H1 (cell line): ENCODE data around the gene FSIP1. TPM values are rescaled to one million over a fixed set of nuclear protein-coding genes. Genes with fewer than 3 reads are reported as not detected.

Experiments used
- CTCF ChIA-PET: fragments of 300-600 bp; sonication (Branson Sonifier 250); formaldehyde crosslinking; loops from one replicate; lab custom pipeline; 2021; ENCODE audit not compliant: partially characterized antibody; lab: Charles Lee
- POLR2A ChIA-PET: fragments of 300-600 bp; sonication (Branson Sonifier 250); formaldehyde crosslinking; loops from one replicate; lab custom pipeline; 2021; ENCODE audit warnings: inconsistent platforms; ENCODE audit not compliant: partially characterized antibody; lab: Charles Lee
- DNase-seq, 2 experiments: peaks; one replicate each; pipeline versions ENCODE4 v3.0.0 to v3.0.0-alpha.2; 2010 to 2022; ENCODE audit warnings: low spot score in 2 of 2, low read depth in 1 of 2, mixed read lengths in 1 of 2
- FAIRE-seq: peaks from 2 replicates; lab custom pipeline; 2011; peaks lifted over from hg19 to GRCh38; lab: Jason Lieb, UNC
- H2AFZ ChIP-seq: 2 replicates; pipeline ENCODE4 v1.8.1; 2012; ENCODE audit warnings: low read length, inconsistent platforms
- H2AK5ac ChIP-seq: 2 replicates; pipeline ENCODE4 v1.6.1; 2013; ENCODE audit warnings: low read depth, low read length
- H2BK120ac ChIP-seq: replicated peaks from 2 replicates; pipeline ENCODE3; 2013; ENCODE audit warnings: low read depth, low read length, inconsistent platforms
- H2BK12ac ChIP-seq: 2 replicates; pipeline ENCODE4 v1.6.1; 2013; ENCODE audit warnings: low read depth, low read length
- H2BK15ac ChIP-seq: 2 replicates; pipeline ENCODE4 v1.6.1; 2013; ENCODE audit warnings: low read length
- H2BK20ac ChIP-seq: 2 replicates; pipeline ENCODE4 v1.6.1; 2013; ENCODE audit warnings: low read length
- H2BK5ac ChIP-seq: 2 replicates; pipeline ENCODE4 v1.6.1; 2013; ENCODE audit warnings: low read depth, low read length
- H3K14ac ChIP-seq: 2 replicates; pipeline ENCODE4 v1.6.1; 2013; ENCODE audit warnings: inconsistent platforms; ENCODE audit not compliant: insufficient read length
- H3K18ac ChIP-seq: 2 replicates; pipeline ENCODE4 v1.6.1; 2013; ENCODE audit warnings: low read length; ENCODE audit errors: extremely low read depth
- H3K23ac ChIP-seq: 2 replicates; pipeline ENCODE4 v1.6.1; 2013; ENCODE audit warnings: inconsistent platforms; ENCODE audit not compliant: insufficient read length
- H3K23me2 ChIP-seq: 2 replicates; pipeline ENCODE4 v1.6.1; 2013; ENCODE audit warnings: low read depth, low read length
- H3K27ac ChIP-seq: 2 replicates; pipeline ENCODE4 v1.6.1; 2011; ENCODE audit warnings: low read depth, low read length, inconsistent platforms
- H3K27me3 ChIP-seq, 4 experiments: replicated peaks in 1 of 4; 1 replicate in 1 of 4; 2 replicates in 3 of 4; pipeline versions ENCODE4 v1.6.1 to v1.8.1; 2011 to 2013; ENCODE audit warnings: low read length in 3 of 4, mild to moderate bottlenecking in 3 of 4, inconsistent platforms in 2 of 4, mixed read lengths in 2 of 4, moderate library complexity in 1 of 4; ENCODE audit not compliant: control insufficient read depth in 3 of 4, insufficient read depth in 3 of 4; ENCODE audit errors: extremely low read depth in 1 of 4
- H3K36me3 ChIP-seq, 4 experiments: 2 replicates each; pipeline versions ENCODE4 v1.6.1 to v1.8.1; 2011 to 2013; ENCODE audit warnings: mild to moderate bottlenecking in 4 of 4, low read length in 3 of 4, moderate library complexity in 2 of 4, control low read depth in 1 of 4, inconsistent platforms in 1 of 4; ENCODE audit not compliant: insufficient read depth in 4 of 4, control insufficient read depth in 2 of 4
- H3K4ac ChIP-seq: replicated peaks from 2 replicates; pipeline ENCODE3; 2013; ENCODE audit warnings: low read length, low read depth, mixed read lengths, inconsistent platforms; ENCODE audit not compliant: insufficient read length
- H3K4me1 ChIP-seq, 4 experiments: replicated peaks in 1 of 4; 1 replicate in 1 of 4; 2 replicates in 3 of 4; pipeline versions ENCODE4 v1.6.1 to v1.8.1; 2011 to 2013; ENCODE audit warnings: low read length in 3 of 4, inconsistent platforms in 2 of 4, mixed read lengths in 1 of 4; ENCODE audit not compliant: insufficient read depth in 4 of 4, control insufficient read depth in 3 of 4
- H3K4me2 ChIP-seq, 2 experiments: 2 replicates each; pipeline versions ENCODE4 v1.6.1 to v1.8.1; 2011 to 2013; ENCODE audit warnings: low read depth in 2 of 2, low read length in 2 of 2, control low read depth in 1 of 2, inconsistent platforms in 1 of 2, mild to moderate bottlenecking in 1 of 2; ENCODE audit not compliant: insufficient read depth in 1 of 2
- H3K4me3 ChIP-seq, 4 experiments: fragments of 200-600, 300-600 bp in 1 of 4; sonication (generic), shearing (Covaris generic), sonication (Bioruptor Twin) in 1 of 4; 2 replicates each; pipeline versions ENCODE4 v1.5.1 to v1.8.1; 2011 to 2016; ENCODE audit warnings: low read length in 4 of 4, low read depth in 3 of 4, control low read depth in 2 of 4, inconsistent platforms in 2 of 4, mild to moderate bottlenecking in 2 of 4, mixed read lengths in 1 of 4, moderate library complexity in 1 of 4; ENCODE audit not compliant: insufficient read depth in 2 of 4; ENCODE audit errors: extremely low read depth in 1 of 4
- H3K56ac ChIP-seq: replicated peaks from 2 replicates; pipeline ENCODE3; 2013; ENCODE audit warnings: low read depth, mild to moderate bottlenecking, mixed read lengths, low read length, inconsistent platforms; ENCODE audit not compliant: insufficient read length
- H3K79me1 ChIP-seq: 2 replicates; pipeline ENCODE4 v1.6.1; 2013; ENCODE audit warnings: low read depth, low read length, control low read depth
- H3K79me2 ChIP-seq, 2 experiments: 2 replicates each; pipeline versions ENCODE4 v1.6.1 to v1.8.1; 2012 to 2013; ENCODE audit warnings: low read length in 2 of 2, mild to moderate bottlenecking in 2 of 2, inconsistent platforms in 1 of 2; ENCODE audit not compliant: insufficient read depth in 2 of 2, control insufficient read depth in 1 of 2
- H3K9ac ChIP-seq, 4 experiments: replicated peaks in 1 of 4; 1 replicate in 1 of 4; 2 replicates in 3 of 4; pipeline versions ENCODE4 v1.6.1 to v1.8.1; 2011 to 2013; ENCODE audit warnings: low read depth in 3 of 4, low read length in 3 of 4, control low read depth in 2 of 4, mild to moderate bottlenecking in 2 of 4, moderate library complexity in 2 of 4, inconsistent platforms in 1 of 4; ENCODE audit errors: extremely low read depth in 1 of 4
- H3K9me3 ChIP-seq, 2 experiments: 2 replicates each; pipeline versions ENCODE4 v1.6.1 to v1.8.1; 2012 to 2013; ENCODE audit warnings: mild to moderate bottlenecking in 2 of 2, moderate library complexity in 2 of 2, control low read depth in 1 of 2, inconsistent platforms in 1 of 2, low read depth in 1 of 2, low read length in 1 of 2, mixed read lengths in 1 of 2; ENCODE audit not compliant: insufficient read depth in 2 of 2
- H4K20me1 ChIP-seq, 2 experiments: replicated peaks in 1 of 2; 2 replicates each; pipeline versions ENCODE3 to v1.8.1; 2011 to 2013; ENCODE audit warnings: inconsistent platforms in 2 of 2, low read length in 2 of 2, mild to moderate bottlenecking in 1 of 2; ENCODE audit not compliant: insufficient read depth in 2 of 2, control insufficient read depth in 1 of 2
- H4K5ac ChIP-seq: 2 replicates; pipeline ENCODE4 v1.6.1; 2013; ENCODE audit warnings: low read length, low read depth, mixed read lengths, inconsistent platforms; ENCODE audit not compliant: insufficient read length
- H4K8ac ChIP-seq: 2 replicates; pipeline ENCODE4 v1.8.0; 2013; ENCODE audit warnings: mild to moderate bottlenecking, moderate library complexity, low read length, inconsistent platforms; ENCODE audit not compliant: insufficient read depth; ENCODE audit errors: extremely low read depth
- H4K91ac ChIP-seq: replicated peaks from 2 replicates; pipeline ENCODE3; 2013; ENCODE audit warnings: low read length, mixed read lengths, inconsistent platforms; ENCODE audit not compliant: insufficient read length
- ATF2 ChIP-seq: IDR thresholded peaks from 2 replicates; pipeline ENCODE4 v1.6.1; 2012; ENCODE audit warnings: low read length, inconsistent platforms
- BRCA1 ChIP-seq: IDR thresholded peaks from 2 replicates; pipeline ENCODE4 v1.6.1; 2012; ENCODE audit warnings: low read depth, low read length, improper control_type of control experiment
- EP300 ChIP-seq, 2 experiments: IDR thresholded peaks; 1 replicate in 1 of 2; 2 replicates in 1 of 2; pipeline ENCODE4 v1.6.1; 2011 to 2012; ENCODE audit warnings: low read depth in 2 of 2, low read length in 2 of 2, mild to moderate bottlenecking in 2 of 2, borderline replicate concordance in 1 of 2, inconsistent platforms in 1 of 2, moderate library complexity in 1 of 2
- NRF1 ChIP-seq: IDR thresholded peaks from 2 replicates; pipeline ENCODE4 v1.6.1; 2011; ENCODE audit warnings: mild to moderate bottlenecking, low read depth, low read length, improper control_type of control experiment
- YY1 ChIP-seq: IDR thresholded peaks from 2 replicates; pipeline ENCODE4 v1.6.1; 2011; ENCODE audit warnings: low read depth, mild to moderate bottlenecking, low read length
- WGBS, 2 experiments: shearing (Covaris generic) in 1 of 2; methylation state at CpG; one replicate each; pipeline versions ENCODE4 v1.1.6 to v1.1.7; 2013 to 2015; ENCODE audit warnings: low lambda C conversion rate in 2 of 2, mixed read lengths in 2 of 2, inconsistent platforms in 1 of 2, low coverage in 1 of 2, missing lambda C conversion rate in 1 of 2; ENCODE audit not compliant: insufficient replicate concordance in 2 of 2, insufficient coverage in 1 of 2, insufficient read length in 1 of 2; ENCODE audit errors: extremely low coverage in 1 of 2, missing lambda C conversion rate in 1 of 2; 5-methylcytosine and 5-hydroxymethylcytosine counted together
- polyA plus RNA-seq, 7 experiments: library from polyadenylated mRNA; depleted of rRNA in 3 of 7; stranded (reverse) in 5 of 7; unstranded in 2 of 7; fragments of >200 nt in 5 of 7; fragments of 200-250 nt in 2 of 7; gene quantifications; 1 replicate in 5 of 7; 2 replicates in 1 of 7; 4 replicates in 1 of 7; pipeline versions ENCODE4 v1.2.1 to v1.2.3, GENCODE V29; 2011 to 2013; ENCODE audit warnings: missing spikeins in 2 of 7, mixed read lengths in 2 of 7
- total RNA-seq: library from RNA; stranded (reverse); fragmentation: NEBNext Ultra II Directional; extraction: Animal tissue kit (Norgen Biotek cat#: 25700); gene quantifications from 2 replicates; pipeline ENCODE4 v1.2.1, GENCODE V29; 2021

Gene FSIP1
- total and polyA plus RNA-seq, 2 of the 8 experiments (the other 6 are each of a cell fraction or from before 2014, with no cell fraction given), result 0.18 to 1.3 TPM

- Histone ChIP-seq H3K9me3 (no peaks in the 10 kb centered on the region), H3K18ac (no peak overlapping the region), H2AFZ (no peak overlapping the region), H2BK20ac (no peak overlapping the region), H3K4ac (no peak overlapping the region), H2BK12ac (no peak overlapping the region), H4K8ac (no peak overlapping the region), H3K23me2 (no peaks in the 10 kb centered on the region), H3K79me2 (no peaks in the 10 kb centered on the region), H2BK5ac (no peak overlapping the region), H3K36me3 (peaks cover 20 to 55% (median 38%) of the 10 kb centered on the region in 4 experiments), H3K14ac (no peak overlapping the region), H4K20me1 (peaks cover 0 to 2% of the 10 kb centered on the region in 2 experiments), H3K23ac (no peak overlapping the region), H3K4me3 (no peak overlapping the region), H3K79me1 (no peaks in the 10 kb centered on the region), H2BK15ac (no peak overlapping the region), H2BK120ac (no peak overlapping the region), H3K9ac (no peak overlapping the region), H3K27me3 (no peaks in the 10 kb centered on the region), H3K4me2 (no peak overlapping the region), H3K4me1 (no peaks in the 10 kb centered on the region; a peak in 1 of 7 replicates), H4K91ac (no peak overlapping the region), H3K56ac (no peak overlapping the region), H4K5ac (no peak overlapping the region), H2AK5ac (no peak overlapping the region), H3K27ac (no peak overlapping the region)
- CTCF ChIA-PET, result interaction anchor here (0.5 to 1.1 kb wide), 3 partner anchors 14 to 271 kb away, joined by 3 to 5 read pairs (median 4); no protein-coding TSS in a partner anchor
- no peak for DNase-seq
- POLR2A ChIA-PET, result interaction anchor here (0.7 to 16.2 kb wide), 3 partner anchors 10 to 460 kb away, joined by 3 to 117 read pairs (median 22); partner anchors contain the start of gene THBS1
- 85% methylated on average over 5 of the region's 5 CpGs; no CpG with 5 or more reads in 1 of the 2 experiments for WGBS, 2 experiments
- FAIRE-seq, result no peak
- TF ChIP-seq ATF2, result no peak
- TF ChIP-seq NRF1, result no peak
- TF ChIP-seq YY1, result no peak
- TF ChIP-seq EP300 (IDR thresholded peaks at IDR 0.05; ENCODE audit: borderline replicate concordance in 1 of 2, low read depth in 2 of 2, low read length in 2 of 2), result no peak
- TF ChIP-seq BRCA1, result no peak
Measured at GRCh38 chr15:39596358-39597051, 186.1 kb downstream of the FSIP1 start.
